ENCODE results near the gene GANAB.

GANAB gene

GRCh38 chr11:62605902-62606301 lies 40.5 kb downstream of the GANAB start:
- no peak for DNase-seq (ENCODE audit: low spot score)
- H2AK5ac ChIP-seq (ENCODE audit: low read depth, low read length) = peak overlapping the region; percentile 96
- no peak overlapping the region for H3K4me2 ChIP-seq (ENCODE audit: insufficient read depth, low read length, poor library complexity, severe bottlenecking)
- H2AFZ ChIP-seq (ENCODE audit: low read length) = no peak overlapping the region
- WGBS, 2 donors (ENCODE audit: extremely low coverage in 2 of 2, insufficient read length in 2 of 2, insufficient replicate concordance in 1 of 2) = no CpG with 5 or more reads among the region's 15 CpGs
- H3K27ac ChIP-seq (replicated peaks; ENCODE audit: low read length) = no peak overlapping the region
- no peak overlapping the region for H3K23ac ChIP-seq (ENCODE audit: low read depth, low read length, poor library complexity)
- H3K14ac ChIP-seq (ENCODE audit: low read length) = no peak overlapping the region
- H3K27me3 ChIP-seq (ENCODE audit: control insufficient read depth in 3 of 3, insufficient read depth in 3 of 3, low read depth in 1 of 3, low read length in 3 of 3) = peaks cover 0 to 17% (median 0%) of the 10 kb centered on the region in 3 experiments
- H3K4me3 ChIP-seq (ENCODE audit: low read length in 2 of 2) = no peak overlapping the region
- H3K4me1 ChIP-seq (ENCODE audit: control insufficient read depth in 2 of 2, insufficient read depth in 1 of 2, low read depth in 1 of 2, low read length in 2 of 2) = peaks cover 15 to 20% of the 10 kb centered on the region in 2 donors
- no peak overlapping the region for H3K9ac ChIP-seq (ENCODE audit: low read depth, low read length, poor library complexity)
- H3K9me3 ChIP-seq (replicated peaks in 1 of 2; ENCODE audit: control insufficient read depth in 2 of 2, insufficient read depth in 1 of 2, low read depth in 1 of 2, low read length in 2 of 2) = peaks cover 0 to 2% of the 10 kb centered on the region in 2 donors
- H3K36me3 ChIP-seq (replicated peaks in 1 of 2; ENCODE audit: control insufficient read depth in 2 of 2, insufficient read depth in 2 of 2, low read length in 2 of 2) = peaks cover 0 to 24% of the 10 kb centered on the region in 2 donors
- H3K4ac ChIP-seq (ENCODE audit: low read length) = peak overlapping the region; percentile 2
- peak overlapping the region; percentile 67 for H2BK12ac ChIP-seq (ENCODE audit: low read length)
- peak overlapping the region; percentile 56 for H2BK120ac ChIP-seq (ENCODE audit: low read depth, low read length)
- H2BK5ac ChIP-seq (ENCODE audit: low read length) = peak overlapping the region; percentile 14
- H4K8ac ChIP-seq (ENCODE audit: low read depth, low read length) = no peak overlapping the region
- peak overlapping the region; percentile 11 for H3K18ac ChIP-seq (ENCODE audit: low read length)
- peak overlapping the region; percentile 68 for H4K91ac ChIP-seq (ENCODE audit: low read depth, low read length, poor library complexity)
- peaks cover 6% of the 10 kb centered on the region for H3K79me1 ChIP-seq (ENCODE audit: low read depth, low read length)
- H2BK15ac ChIP-seq (ENCODE audit: low read length) = peak overlapping the region; percentile 71

GRCh38 chr11:62605467-62605866 lies 40.9 kb downstream of the GANAB start:
- Histone ChIP-seq H3K4ac (ENCODE audit: low read length) (peak overlapping the region; percentile 2), H3K18ac (ENCODE audit: low read length) (peak overlapping the region; percentile 11), H2BK12ac (ENCODE audit: low read length) (peak overlapping the region; percentile 67), H3K4me2 (ENCODE audit: insufficient read depth, low read length, poor library complexity, severe bottlenecking) (no peak overlapping the region), H2BK5ac (ENCODE audit: low read length) (peak overlapping the region; percentile 14), H3K4me3 (ENCODE audit: low read length in 2 of 2) (no peak overlapping the region), H3K27me3 (ENCODE audit: control insufficient read depth in 3 of 3, insufficient read depth in 3 of 3, low read depth in 1 of 3, low read length in 3 of 3) (peaks cover 0 to 17% (median 0%) of the 10 kb centered on the region in 3 experiments), H3K4me1 (ENCODE audit: control insufficient read depth in 2 of 2, insufficient read depth in 1 of 2, low read depth in 1 of 2, low read length in 2 of 2) (peaks cover 15 to 19% of the 10 kb centered on the region in 2 donors), H3K27ac (replicated peaks; ENCODE audit: low read length) (no peak overlapping the region), H3K14ac (ENCODE audit: low read length) (no peak overlapping the region), H3K23ac (ENCODE audit: low read depth, low read length, poor library complexity) (no peak overlapping the region), H4K91ac (ENCODE audit: low read depth, low read length, poor library complexity) (peak overlapping the region; percentile 68), H2BK15ac (ENCODE audit: low read length) (peak overlapping the region; percentile 71), H3K79me1 (ENCODE audit: low read depth, low read length) (peaks cover 8% of the 10 kb centered on the region), H3K36me3 (replicated peaks in 1 of 2; ENCODE audit: control insufficient read depth in 2 of 2, insufficient read depth in 2 of 2, low read length in 2 of 2) (peaks cover 0 to 24% of the 10 kb centered on the region in 2 donors), H2BK120ac (ENCODE audit: low read depth, low read length) (peak overlapping the region; percentile 56), H3K9me3 (replicated peaks in 1 of 2; ENCODE audit: control insufficient read depth in 2 of 2, insufficient read depth in 1 of 2, low read depth in 1 of 2, low read length in 2 of 2) (peaks cover 0 to 2% of the 10 kb centered on the region in 2 donors), H3K9ac (ENCODE audit: low read depth, low read length, poor library complexity) (peak overlapping the region; percentile 24), H2AK5ac (ENCODE audit: low read depth, low read length) (peak overlapping the region; percentile 96), H4K8ac (ENCODE audit: low read depth, low read length) (peak overlapping the region; percentile 19), H2AFZ (ENCODE audit: low read length) (no peak overlapping the region)
- no CpG with 5 or more reads among the region's 6 CpGs for WGBS, 2 donors (ENCODE audit: extremely low coverage in 2 of 2, insufficient read length in 2 of 2, insufficient replicate concordance in 1 of 2)
- no peak for DNase-seq (ENCODE audit: low spot score)

- Histone ChIP-seq H3K27ac (replicated peaks; ENCODE audit: low read length) (peak overlapping the region; percentile 63), H3K79me1 (ENCODE audit: low read depth, low read length) (peaks cover 8% of the 10 kb centered on the region), H2BK120ac (ENCODE audit: low read depth, low read length) (peak overlapping the region; percentile 13), H3K36me3 (replicated peaks in 1 of 2; ENCODE audit: control insufficient read depth in 2 of 2, insufficient read depth in 2 of 2, low read length in 2 of 2) (peaks cover 4 to 28% of the 10 kb centered on the region in 2 donors), H2BK15ac (ENCODE audit: low read length) (no peak overlapping the region), H3K4ac (ENCODE audit: low read length) (no peak overlapping the region), H2AK5ac (ENCODE audit: low read depth, low read length) (peak overlapping the region; percentile 96), H3K18ac (ENCODE audit: low read length) (peak overlapping the region; percentile 89), H3K9me3 (replicated peaks in 1 of 2; ENCODE audit: control insufficient read depth in 2 of 2, insufficient read depth in 1 of 2, low read depth in 1 of 2, low read length in 2 of 2) (no peaks in the 10 kb centered on the region), H3K4me3 (ENCODE audit: low read length in 2 of 2) (no peak overlapping the region), H3K27me3 (ENCODE audit: control insufficient read depth in 3 of 3, insufficient read depth in 3 of 3, low read depth in 1 of 3, low read length in 3 of 3) (peaks cover 0 to 17% (median 0%) of the 10 kb centered on the region in 3 experiments), H2BK12ac (ENCODE audit: low read length) (no peak overlapping the region), H3K9ac (ENCODE audit: low read depth, low read length, poor library complexity) (peak overlapping the region; percentile 65), H2AFZ (ENCODE audit: low read length) (peak overlapping the region; percentile 65), H3K14ac (ENCODE audit: low read length) (no peak overlapping the region), H3K23ac (ENCODE audit: low read depth, low read length, poor library complexity) (no peak overlapping the region), H3K4me2 (ENCODE audit: insufficient read depth, low read length, poor library complexity, severe bottlenecking) (peak overlapping the region; percentile 36), H4K91ac (ENCODE audit: low read depth, low read length, poor library complexity) (no peak overlapping the region), H2BK5ac (ENCODE audit: low read length) (peak overlapping the region; percentile 14), H4K8ac (ENCODE audit: low read depth, low read length) (no peak overlapping the region), H3K4me1 (ENCODE audit: control insufficient read depth in 2 of 2, insufficient read depth in 1 of 2, low read depth in 1 of 2, low read length in 2 of 2) (peaks cover 19 to 28% of the 10 kb centered on the region in 2 donors)
- WGBS, 2 donors (ENCODE audit: extremely low coverage in 2 of 2, insufficient read length in 2 of 2, insufficient replicate concordance in 1 of 2) = no CpG with 5 or more reads among the region's 13 CpGs
- peak; percentile 70 for DNase-seq (ENCODE audit: low spot score)
These were observed 41.8 kb downstream of the GANAB start for GRCh38 chr11:62604460-62605120.

GRCh38 chr11:62603776-62604299 lies 42.6 kb downstream of the GANAB start:
- no peak overlapping the region for H3K4ac ChIP-seq (ENCODE audit: low read length)
- H3K18ac ChIP-seq (ENCODE audit: low read length) = no peak overlapping the region
- peaks cover 19 to 34% of the 10 kb centered on the region in 2 donors for H3K4me1 ChIP-seq (ENCODE audit: control insufficient read depth in 2 of 2, insufficient read depth in 1 of 2, low read depth in 1 of 2, low read length in 2 of 2)
- no peak overlapping the region for H2BK5ac ChIP-seq (ENCODE audit: low read length)
- peaks cover 4 to 35% of the 10 kb centered on the region in 2 donors for H3K36me3 ChIP-seq (replicated peaks in 1 of 2; ENCODE audit: control insufficient read depth in 2 of 2, insufficient read depth in 2 of 2, low read length in 2 of 2)
- peaks cover 0 to 17% (median 0%) of the 10 kb centered on the region in 3 experiments for H3K27me3 ChIP-seq (ENCODE audit: control insufficient read depth in 3 of 3, insufficient read depth in 3 of 3, low read depth in 1 of 3, low read length in 3 of 3)
- no peak overlapping the region for H2BK15ac ChIP-seq (ENCODE audit: low read length)
- no peak overlapping the region for H3K4me2 ChIP-seq (ENCODE audit: insufficient read depth, low read length, poor library complexity, severe bottlenecking)
- H3K23ac ChIP-seq (ENCODE audit: low read depth, low read length, poor library complexity) = no peak overlapping the region
- H2AFZ ChIP-seq (ENCODE audit: low read length) = no peak overlapping the region
- no peak overlapping the region for H3K9ac ChIP-seq (ENCODE audit: low read depth, low read length, poor library complexity)
- H3K14ac ChIP-seq (ENCODE audit: low read length) = no peak overlapping the region
- no peak for DNase-seq (ENCODE audit: low spot score)
- no CpG with 5 or more reads among the region's 8 CpGs for WGBS, 2 donors (ENCODE audit: extremely low coverage in 2 of 2, insufficient read length in 2 of 2, insufficient replicate concordance in 1 of 2)
- no peak overlapping the region for H3K27ac ChIP-seq (replicated peaks; ENCODE audit: low read length)
- no peak overlapping the region for H2AK5ac ChIP-seq (ENCODE audit: low read depth, low read length)
- H2BK120ac ChIP-seq (ENCODE audit: low read depth, low read length) = no peak overlapping the region
- peaks cover 8% of the 10 kb centered on the region for H3K79me1 ChIP-seq (ENCODE audit: low read depth, low read length)
- H3K9me3 ChIP-seq (replicated peaks in 1 of 2; ENCODE audit: control insufficient read depth in 2 of 2, insufficient read depth in 1 of 2, low read depth in 1 of 2, low read length in 2 of 2) = no peaks in the 10 kb centered on the region
- no peak overlapping the region for H4K8ac ChIP-seq (ENCODE audit: low read depth, low read length)
- no peak overlapping the region for H2BK12ac ChIP-seq (ENCODE audit: low read length)
- no peak overlapping the region for H3K4me3 ChIP-seq (ENCODE audit: low read length in 2 of 2)
- H4K91ac ChIP-seq (ENCODE audit: low read depth, low read length, poor library complexity) = no peak overlapping the region
